ENCODE measurements around the gene NTF3.

Gene NTF3

GRCh38 chr12:5476356-5476755, 44.4 kb downstream of the NTF3 start (continued):
- TF ChIP-seq ZNF704 (tag by site-specific recombination; IDR thresholded peaks at IDR 0.05) (no peak), ZNF394 (tag by site-specific recombination; IDR thresholded peaks at IDR 0.05; ENCODE audit: borderline replicate concordance) (no peak), ZBTB21 (tag by site-specific recombination; IDR thresholded peaks at IDR 0.05) (no peak), ZNF514 (tag by site-specific recombination; IDR thresholded peaks at IDR 0.05) (no peak), KLF16 (tag by site-specific recombination; IDR thresholded peaks at IDR 0.05) (no peak)

- POLR2A ChIA-PET, result no interaction called here
Measured at GRCh38 chr12:5478081-5478706, 46.3 kb downstream of the NTF3 start.

More at GRCh38 chr12:5478081-5478706, 46.3 kb downstream of the NTF3 start:
- Histone ChIP-seq H3K27ac (ENCODE audit: extremely low read depth, low read depth, low read length) (no peak overlapping the region), H3K9me3 (ENCODE audit: control insufficient read depth, insufficient read depth, low read depth, low read length) (no peaks in the 10 kb centered on the region), H3K4me3 (ENCODE audit: low read depth, low read length) (no peak overlapping the region), H3K4me1 (ENCODE audit: control insufficient read depth, insufficient read depth, low read length) (no peaks in the 10 kb centered on the region), H3K36me3 (ENCODE audit: control insufficient read depth in 2 of 2, insufficient read depth in 1 of 2, low read length in 2 of 2) (no peaks in the 10 kb centered on the region; a peak in 1 of 3 replicates)
- TF ChIP-seq HIC1 (tag by site-specific recombination; IDR thresholded peaks at IDR 0.05) (no peak), ZNF610 (tag by site-specific recombination; IDR thresholded peaks at IDR 0.05; ENCODE audit: borderline replicate concordance) (no peak), ZNF785 (tag by site-specific recombination; IDR thresholded peaks at IDR 0.05) (no peak), PRDM4 (tag by site-specific recombination; IDR thresholded peaks at IDR 0.05) (no peak), ZNF561 (tag by site-specific recombination; IDR thresholded peaks at IDR 0.05; ENCODE audit: borderline replicate concordance) (no peak), RBAK (tag by site-specific recombination; IDR thresholded peaks at IDR 0.05) (no peak), ZNF362 (tag by site-specific recombination; IDR thresholded peaks at IDR 0.05) (no peak), GLI2 (tag by site-specific recombination; IDR thresholded peaks at IDR 0.05; ENCODE audit: borderline replicate concordance, low read depth) (no peak), KLF17 (tag by site-specific recombination; IDR thresholded peaks at IDR 0.05) (no peak), GFI1B (tag by site-specific recombination; IDR thresholded peaks at IDR 0.05) (no peak), ZNF776 (tag by site-specific recombination; IDR thresholded peaks at IDR 0.05; ENCODE audit: borderline replicate concordance) (no peak), ZNF548 (tag by site-specific recombination; IDR thresholded peaks at IDR 0.05) (no peak), ZNF426 (tag by site-specific recombination; IDR thresholded peaks at IDR 0.05) (no peak), ZNF639 (tag by site-specific recombination; IDR thresholded peaks at IDR 0.05) (no peak), TRIM28 (IDR thresholded peaks at IDR 0.05; ENCODE audit: borderline replicate concordance, low read length) (no peak)
- CTCF ChIA-PET, result interaction anchor here (1.5 kb wide), 1 partner anchor 267 kb away, joined by 4 read pairs; no protein-coding TSS in a partner anchor
